GM12878 (cell line): ENCODE results near the gene MKRN2. TPM values are rescaled to one million over a fixed set of nuclear protein-coding genes. Genes with fewer than 3 reads are reported as not detected.
A peak's percentile ranks its signal among the peaks of the same experiment; 100 is the strongest.
"Not testable (repeated sequence)": the region's sequence is repeated elsewhere in the genome, so short reads cannot be mapped to it uniquely, and the experiment has no call there.

Experiments used
- ATAC-seq: fragments of 200-7000 bp; cut with Tn5 transposase; 3 replicates; pipeline ENCODE4 v1.9.1; 2020; ENCODE audit warnings: mild to moderate bottlenecking, moderate library complexity
- BruUV-seq: library from RNA; stranded (reverse); fragments of 400-500 nt; replicated peaks from 2 replicates; lab custom pipeline; 2021; lab: Mats Ljungman, UMichigan
- CTCF ChIA-PET: fragments of 300-600 bp; sonication (Branson Sonifier 250); formaldehyde crosslinking; extraction: SDS; loops from one replicate; lab custom pipeline; 2021; ENCODE audit warnings: inconsistent platforms; lab: Yijun Ruan, JAX
- POLR2A ChIA-PET: fragments of 350-600 bp; formaldehyde crosslinking; extraction: SDS; loops from one replicate; lab custom pipeline; 2021; ENCODE audit warnings: inconsistent platforms; lab: Charles Lee
- RAD21 ChIA-PET: fragments of 300-600 bp; sonication (Branson Sonifier 250); formaldehyde crosslinking; loops from one replicate; lab custom pipeline; 2023; ENCODE audit warnings: antibody characterized with exemption; ENCODE audit not compliant: unreplicated experiment; lab: Charles Lee
- SMC1A ChIA-PET: fragments of 300-600 bp; sonication (Branson Sonifier 250); formaldehyde crosslinking; loops from one replicate; lab custom pipeline; 2023; ENCODE audit not compliant: unreplicated experiment, uncharacterized antibody; lab: Charles Lee
- DNase-seq: peaks from one replicate; pipeline ENCODE4 v3.0.0-alpha.2; 2011; ENCODE audit warnings: low read depth, low spot score
- FAIRE-seq: peaks from 3 replicates; lab custom pipeline; 2011; peaks lifted over from hg19 to GRCh38; lab: Jason Lieb, UNC
- H2AFZ ChIP-seq: 2 replicates; pipeline ENCODE4 v1.6.0; 2011; ENCODE audit warnings: low read depth, low read length, control low read depth; ENCODE audit not compliant: control insufficient read depth
- H3K27ac ChIP-seq: 2 replicates; pipeline ENCODE4 v1.5.1; 2011; ENCODE audit warnings: control low read depth; ENCODE audit not compliant: control insufficient read depth, insufficient read depth
- H3K27me3 ChIP-seq, 2 experiments: replicated peaks in 1 of 2; 2 replicates each; pipeline versions ENCODE4 v1.6.0 to v1.6.1; 2011; ENCODE audit warnings: low read length in 1 of 2; ENCODE audit not compliant: control insufficient read depth in 2 of 2, insufficient read depth in 2 of 2
- H3K36me3 ChIP-seq, 2 experiments: 2 replicates each; pipeline ENCODE4 v1.5.1; 2011; ENCODE audit warnings: low read length in 1 of 2; ENCODE audit not compliant: control insufficient read depth in 2 of 2, insufficient read depth in 2 of 2
- H3K4me1 ChIP-seq: 2 replicates; pipeline ENCODE4 v1.6.1; 2011; ENCODE audit warnings: mild to moderate bottlenecking, low read length, moderate library complexity, mixed read lengths; ENCODE audit not compliant: control insufficient read depth, insufficient read depth
- H3K4me2 ChIP-seq: 2 replicates; pipeline ENCODE4 v1.6.0; 2011; ENCODE audit warnings: control low read depth; ENCODE audit not compliant: control insufficient read depth, insufficient read depth
- H3K4me3 ChIP-seq: fragments of 200-600 bp; sonication (generic); 2 replicates; pipeline ENCODE4 v1.5.1; 2016
- H3K79me2 ChIP-seq: 2 replicates; pipeline ENCODE4 v1.6.0; 2011; ENCODE audit warnings: low read length; ENCODE audit not compliant: control insufficient read depth, insufficient read depth
- H3K9ac ChIP-seq: 2 replicates; pipeline ENCODE4 v1.8.0; 2011; ENCODE audit warnings: low read length, control low read depth, mixed read lengths; ENCODE audit not compliant: control insufficient read depth, insufficient read depth
- H3K9me3 ChIP-seq: replicated peaks from 3 replicates; pipeline ENCODE4 v1.5.1; 2011; ENCODE audit warnings: mild to moderate bottlenecking, low read length; ENCODE audit not compliant: control insufficient read depth, insufficient read depth
- H4K20me1 ChIP-seq: 2 replicates; pipeline ENCODE4 v1.6.0; 2011; ENCODE audit not compliant: control insufficient read depth, insufficient read depth
- BHLHE40 ChIP-seq, 2 experiments: fragments of 450-650 bp in 1 of 2; IDR thresholded peaks; 2 replicates each; pipeline ENCODE4 v1.6.1; 2011 to 2017; ENCODE audit warnings: low read depth in 2 of 2, borderline replicate concordance in 1 of 2, improper control_type of control experiment in 1 of 2, low read length in 1 of 2, mild to moderate bottlenecking in 1 of 2
- WGBS: methylation state at CpG from one replicate; pipeline ENCODE4 v1.1.6; 2016; ENCODE audit warnings: low lambda C conversion rate; ENCODE audit not compliant: insufficient replicate concordance, insufficient coverage; ENCODE audit errors: missing lambda C conversion rate; 5-methylcytosine and 5-hydroxymethylcytosine counted together
- in situ Hi-C: fragments of 300-500 bp; cut with MboI; formaldehyde crosslinking; loops from 9 replicates; pipeline ENCODE4 v1.14.3; 2018; ENCODE audit warnings: mixed read lengths
- intact Hi-C: fragments of 100-400 bp; cut with micrococcal nuclease; formaldehyde crosslinking; loops from one replicate; pipeline ENCODE4 v1.14.2; 2022; ENCODE audit not compliant: unreplicated experiment
- polyA plus RNA-seq, 11 experiments: library from polyadenylated mRNA; depleted of rRNA in 4 of 11; unstranded in 6 of 11; stranded (reverse) in 5 of 11; fragments of >200 nt; fragmentation: Nextera tagmentation in 4 of 11; fragmentation: Illumina TruSeq in 1 of 11; extraction: Ambion mirVana in 4 of 11; extraction: Trizol in 1 of 11; gene quantifications; 1 replicate in 1 of 11; 2 replicates in 10 of 11; pipeline versions ENCODE4 v1.2.1 to v1.2.3, GENCODE V29; 2011 to 2016; ENCODE audit warnings: inconsistent platforms in 2 of 11, missing spikeins in 2 of 11, low read depth in 1 of 11
- total RNA-seq, 4 experiments: library from RNA; depleted of rRNA in 3 of 4; stranded (reverse); fragments of >200 nt in 3 of 4; fragmentation: Illumina TruSeq in 1 of 4; extraction: Trizol in 1 of 4; gene quantifications; 2 replicates each; pipeline versions ENCODE4 v1.2.1 to v1.2.3, GENCODE V29; 2013 to 2021
- TF ChIP-seq, protein P1 (sequence below): fragments of 450-650 bp; IDR thresholded peaks from 2 replicates; pipeline ENCODE4 v1.6.1; 2017; ENCODE audit warnings: mild to moderate bottlenecking, moderate library complexity

The MKRN2 gene
- total and polyA plus RNA-seq, 10 of the 15 experiments (the other 5 are each of a cell fraction or from before 2014, with no cell fraction given), result 15.4 to 40.7 (median 34.4) TPM

GRCh38 chr3:12630843-12631242 lies 74.0 kb downstream of the MKRN2 start:
- peak in 1 of 2 experiments; percentile 46; a peak in 1 of 4 replicates for TF ChIP-seq BHLHE40 (IDR thresholded peaks at IDR 0.05; ENCODE audit: borderline replicate concordance in 1 of 2, low read depth in 2 of 2, low read length in 1 of 2)
- peaks cover 10% of the 10 kb centered on the region for H3K4me1 ChIP-seq
- in situ Hi-C loops, ATAC-seq, H3K4me3 ChIP-seq, RAD21 ChIA-PET, H3K9ac ChIP-seq, DNase-seq, H4K20me1 ChIP-seq, H3K36me3 ChIP-seq, H2AFZ ChIP-seq, FAIRE-seq, intact Hi-C loops, H3K4me2 ChIP-seq, H3K27ac ChIP-seq, H3K27me3 ChIP-seq, CTCF ChIA-PET, BruUV-seq, H3K9me3 ChIP-seq: not testable (repeated sequence)
- ChIA-PET SMC1A (interaction anchor here (1.0 kb wide), 1 partner anchor 13 kb away, joined by 4 read pairs; no protein-coding TSS in a partner anchor), POLR2A (interaction anchor here (0.5 kb wide), 1 partner anchor 87 kb away, joined by 5 read pairs; no protein-coding TSS in a partner anchor)
- H3K79me2 ChIP-seq, result peaks cover 84% of the 10 kb centered on the region
- WGBS, result 90% methylated on average over 7 of the region's 7 CpGs

DNA sequence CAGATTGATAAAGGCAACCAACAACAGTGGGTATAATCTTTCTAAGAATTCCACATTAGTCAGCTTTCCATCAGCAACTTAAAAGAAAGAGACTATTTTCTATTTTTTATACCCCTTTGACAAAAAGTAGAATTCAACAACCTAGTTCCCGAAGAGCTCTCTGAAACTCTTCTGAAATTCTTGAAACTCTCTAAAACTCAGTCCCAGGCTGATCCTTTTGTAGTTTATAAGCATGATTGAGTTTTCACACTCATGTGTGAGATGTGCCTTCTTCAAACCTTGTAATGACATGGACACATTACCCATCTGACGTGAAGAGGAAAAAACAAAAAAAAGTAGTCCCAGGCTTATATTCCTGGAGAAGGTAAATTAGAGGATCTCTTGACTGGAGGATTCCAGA lies 75.6 kb downstream of the MKRN2 start:
- Histone ChIP-seq H3K9ac (no peak overlapping the region; the same call in 1 of the 2 replicates), H3K4me1 (peaks cover 4% of the 10 kb centered on the region; the same call in 1 of the 2 replicates), H4K20me1 (no peaks in the 10 kb centered on the region), H3K79me2 (peaks cover 83% of the 10 kb centered on the region), H3K36me3 (no peaks in the 10 kb centered on the region; a peak in 1 of 4 replicates), H3K27ac (peak overlapping the region; percentile 11; the same call in 1 of the 2 replicates), H3K9me3 (no peaks in the 10 kb centered on the region; the same call in 2 of the 3 replicates), H3K4me3 (no peak overlapping the region), H3K4me2 (no peak overlapping the region), H3K27me3 (no peaks in the 10 kb centered on the region), H2AFZ (no peak overlapping the region)
- ChIA-PET SMC1A (interaction anchor here (0.7 to 1.6 kb wide), 6 partner anchors 8 to 51 kb away, joined by 3 to 4 read pairs (median 3); no protein-coding TSS in a partner anchor), POLR2A (interaction anchor here (0.6 to 2.2 kb wide), 4 partner anchors 10 to 22 kb away, joined by 3 to 7 read pairs (median 6); no protein-coding TSS in a partner anchor), RAD21 (no interaction called here), CTCF (interaction anchor here (1.4 kb wide), 1 partner anchor 13 kb away, joined by 6 read pairs; no protein-coding TSS in a partner anchor)
- ATAC-seq (no peak), DNase-seq (no peak), FAIRE-seq (no peak)
- no TSS peak for BruUV-seq
- WGBS, result 37% methylated on average over 2 of the region's 2 CpGs
- TF ChIP-seq, protein P1, sequence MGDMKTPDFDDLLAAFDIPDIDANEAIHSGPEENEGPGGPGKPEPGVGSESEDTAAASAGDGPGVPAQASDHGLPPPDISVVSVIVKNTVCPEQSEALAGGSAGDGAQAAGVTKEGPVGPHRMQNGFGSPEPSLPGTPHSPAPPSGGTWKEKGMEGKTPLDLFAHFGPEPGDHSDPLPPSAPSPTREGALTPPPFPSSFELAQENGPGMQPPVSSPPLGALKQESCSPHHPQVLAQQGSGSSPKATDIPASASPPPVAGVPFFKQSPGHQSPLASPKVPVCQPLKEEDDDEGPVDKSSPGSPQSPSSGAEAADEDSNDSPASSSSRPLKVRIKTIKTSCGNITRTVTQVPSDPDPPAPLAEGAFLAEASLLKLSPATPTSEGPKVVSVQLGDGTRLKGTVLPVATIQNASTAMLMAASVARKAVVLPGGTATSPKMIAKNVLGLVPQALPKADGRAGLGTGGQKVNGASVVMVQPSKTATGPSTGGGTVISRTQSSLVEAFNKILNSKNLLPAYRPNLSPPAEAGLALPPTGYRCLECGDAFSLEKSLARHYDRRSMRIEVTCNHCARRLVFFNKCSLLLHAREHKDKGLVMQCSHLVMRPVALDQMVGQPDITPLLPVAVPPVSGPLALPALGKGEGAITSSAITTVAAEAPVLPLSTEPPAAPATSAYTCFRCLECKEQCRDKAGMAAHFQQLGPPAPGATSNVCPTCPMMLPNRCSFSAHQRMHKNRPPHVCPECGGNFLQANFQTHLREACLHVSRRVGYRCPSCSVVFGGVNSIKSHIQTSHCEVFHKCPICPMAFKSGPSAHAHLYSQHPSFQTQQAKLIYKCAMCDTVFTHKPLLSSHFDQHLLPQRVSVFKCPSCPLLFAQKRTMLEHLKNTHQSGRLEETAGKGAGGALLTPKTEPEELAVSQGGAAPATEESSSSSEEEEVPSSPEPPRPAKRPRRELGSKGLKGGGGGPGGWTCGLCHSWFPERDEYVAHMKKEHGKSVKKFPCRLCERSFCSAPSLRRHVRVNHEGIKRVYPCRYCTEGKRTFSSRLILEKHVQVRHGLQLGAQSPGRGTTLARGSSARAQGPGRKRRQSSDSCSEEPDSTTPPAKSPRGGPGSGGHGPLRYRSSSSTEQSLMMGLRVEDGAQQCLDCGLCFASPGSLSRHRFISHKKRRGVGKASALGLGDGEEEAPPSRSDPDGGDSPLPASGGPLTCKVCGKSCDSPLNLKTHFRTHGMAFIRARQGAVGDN, result no peak
- intact Hi-C loops (no loop called here), in situ Hi-C loops (no loop called here)
